GM18498 (cell line): Measurements from ENCODE around the gene PDE4B.
A peak's percentile ranks its signal among the peaks of the same experiment; 100 is the strongest.

Experiments
- ATAC-seq: cut with Tn5 transposase; IDR thresholded peaks from one replicate; pipeline ENCODE4 v1.9.1; 2021; ENCODE audit warnings: mild to moderate bottlenecking, moderate library complexity; ENCODE audit not compliant: unreplicated experiment

The PDE4B gene

GRCh38 chr1:66275601-66276023 is 482.9 kb downstream of the PDE4B start:
- no peak for ATAC-seq

- ATAC-seq, result peak; percentile 82
Measured at GRCh38 chr1:66276218-66276617, 483.5 kb downstream of the PDE4B start.

GRCh38 chr1:66278260-66279021 is 485.7 kb downstream of the PDE4B start:
- ATAC-seq, result peak; percentile 31

GRCh38 chr1:66281808-66282207 is 489.1 kb downstream of the PDE4B start:
- no peak for ATAC-seq

- peak; percentile 78 for ATAC-seq
Measured at GRCh38 chr1:66282343-66282852, 489.7 kb downstream of the PDE4B start.

GRCh38 chr1:66282891-66283621 is 490.4 kb downstream of the PDE4B start:
- ATAC-seq, result no peak

- peak; percentile 50 for ATAC-seq
Measured at GRCh38 chr1:66283622-66284041, 490.9 kb downstream of the PDE4B start.

GRCh38 chr1:66284746-66285145 is 492.1 kb downstream of the PDE4B start:
- ATAC-seq, result no peak

GRCh38 chr1:66285618-66286270 is 493.0 kb downstream of the PDE4B start:
- ATAC-seq, result no peak

- ATAC-seq, result no peak
Measured at GRCh38 chr1:66286307-66286706, 493.6 kb downstream of the PDE4B start.

GRCh38 chr1:66288048-66288447 is 495.4 kb downstream of the PDE4B start:
- no peak for ATAC-seq

- ATAC-seq, result no peak
Measured at GRCh38 chr1:66290761-66291530, 498.3 kb downstream of the PDE4B start.

GRCh38 chr1:66291531-66291864 is 498.8 kb downstream of the PDE4B start:
- no peak for ATAC-seq

GRCh38 chr1:66292305-66292704 is 499.6 kb downstream of the PDE4B start:
- ATAC-seq, result no peak

- no peak for ATAC-seq
Measured at GRCh38 chr1:66292944-66293343, 500.2 kb downstream of the PDE4B start.

- no peak for ATAC-seq
Measured at GRCh38 chr1:66294707-66295370, 502.1 kb downstream of the PDE4B start.

GRCh38 chr1:66295803-66296202 is 503.1 kb downstream of the PDE4B start:
- no peak for ATAC-seq

GRCh38 chr1:66296370-66296769 is 503.7 kb downstream of the PDE4B start:
- no peak for ATAC-seq

- no peak for ATAC-seq
Measured at GRCh38 chr1:66296951-66297350, 504.3 kb downstream of the PDE4B start.

- no peak for ATAC-seq
Measured at GRCh38 chr1:66298464-66298863, 505.8 kb downstream of the PDE4B start.
